HL-60 (cell line): ENCODE results near the gene TBCA.

ENCODE experiments used
- CTCF ChIP-seq: IDR thresholded peaks from one replicate; pipeline ENCODE4 v1.5.1; 2011; ENCODE audit warnings: low read length, control low read depth, inconsistent platforms; ENCODE audit not compliant: insufficient read depth
- POLR2AphosphoS5 ChIP-seq: IDR thresholded peaks from 2 replicates; pipeline ENCODE4 v1.6.1; 2012; ENCODE audit warnings: low read depth
- REST ChIP-seq: IDR thresholded peaks from 2 replicates; pipeline ENCODE4 v1.6.1; 2012; ENCODE audit warnings: low read depth; ENCODE audit not compliant: insufficient replicate concordance

GRCh38 chr5:77724934-77725333 is 51.2 kb downstream of the TBCA start:
- no peak for TF ChIP-seq CTCF
- no peak for TF ChIP-seq POLR2AphosphoS5
- no peak for TF ChIP-seq REST
